Fibroblast of pulmonary artery (primary cell): ENCODE data around the gene CCDC192.

Source experiments
- DNase-seq: peaks from one replicate; pipeline ENCODE4 v3.0.0-alpha.2; 2010; ENCODE audit warnings: low read depth
- H3K4me3 ChIP-seq: replicated peaks from 2 replicates; pipeline ENCODE4 v1.5.1; 2011; ENCODE audit warnings: low read depth, mild to moderate bottlenecking, control low read depth, low read length, moderate library complexity
- TF ChIP-seq, protein P1 (sequence below): IDR thresholded peaks from 2 replicates; pipeline ENCODE4 v1.5.1; 2011; ENCODE audit warnings: mild to moderate bottlenecking, control low read depth, low read length, inconsistent platforms; ENCODE audit errors: missing control alignments

CCDC192 gene

DNA sequence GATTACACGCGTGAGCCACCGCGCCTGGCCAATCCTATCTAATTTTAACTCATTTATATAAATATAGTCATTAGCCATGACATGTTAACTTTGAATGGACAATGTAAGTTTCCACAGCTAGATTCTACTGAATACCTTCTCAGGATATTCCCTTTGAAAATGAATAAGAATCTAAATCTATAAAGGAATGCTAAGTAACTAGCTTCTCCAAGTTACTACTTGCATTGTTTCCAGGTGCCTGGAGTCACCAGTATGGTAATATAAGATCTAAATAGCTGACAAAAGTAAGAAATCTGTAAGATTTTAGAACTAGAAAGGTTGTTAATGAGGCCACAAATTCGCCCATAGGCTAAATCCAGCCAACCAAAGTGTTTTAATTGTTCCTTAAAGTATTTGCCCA, 191.3 kb downstream of the CCDC192 start:
- no peak for DNase-seq
- H3K4me3 ChIP-seq: no peak overlapping the region
- TF ChIP-seq, protein P1, sequence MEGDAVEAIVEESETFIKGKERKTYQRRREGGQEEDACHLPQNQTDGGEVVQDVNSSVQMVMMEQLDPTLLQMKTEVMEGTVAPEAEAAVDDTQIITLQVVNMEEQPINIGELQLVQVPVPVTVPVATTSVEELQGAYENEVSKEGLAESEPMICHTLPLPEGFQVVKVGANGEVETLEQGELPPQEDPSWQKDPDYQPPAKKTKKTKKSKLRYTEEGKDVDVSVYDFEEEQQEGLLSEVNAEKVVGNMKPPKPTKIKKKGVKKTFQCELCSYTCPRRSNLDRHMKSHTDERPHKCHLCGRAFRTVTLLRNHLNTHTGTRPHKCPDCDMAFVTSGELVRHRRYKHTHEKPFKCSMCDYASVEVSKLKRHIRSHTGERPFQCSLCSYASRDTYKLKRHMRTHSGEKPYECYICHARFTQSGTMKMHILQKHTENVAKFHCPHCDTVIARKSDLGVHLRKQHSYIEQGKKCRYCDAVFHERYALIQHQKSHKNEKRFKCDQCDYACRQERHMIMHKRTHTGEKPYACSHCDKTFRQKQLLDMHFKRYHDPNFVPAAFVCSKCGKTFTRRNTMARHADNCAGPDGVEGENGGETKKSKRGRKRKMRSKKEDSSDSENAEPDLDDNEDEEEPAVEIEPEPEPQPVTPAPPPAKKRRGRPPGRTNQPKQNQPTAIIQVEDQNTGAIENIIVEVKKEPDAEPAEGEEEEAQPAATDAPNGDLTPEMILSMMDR: no peak

DNA sequence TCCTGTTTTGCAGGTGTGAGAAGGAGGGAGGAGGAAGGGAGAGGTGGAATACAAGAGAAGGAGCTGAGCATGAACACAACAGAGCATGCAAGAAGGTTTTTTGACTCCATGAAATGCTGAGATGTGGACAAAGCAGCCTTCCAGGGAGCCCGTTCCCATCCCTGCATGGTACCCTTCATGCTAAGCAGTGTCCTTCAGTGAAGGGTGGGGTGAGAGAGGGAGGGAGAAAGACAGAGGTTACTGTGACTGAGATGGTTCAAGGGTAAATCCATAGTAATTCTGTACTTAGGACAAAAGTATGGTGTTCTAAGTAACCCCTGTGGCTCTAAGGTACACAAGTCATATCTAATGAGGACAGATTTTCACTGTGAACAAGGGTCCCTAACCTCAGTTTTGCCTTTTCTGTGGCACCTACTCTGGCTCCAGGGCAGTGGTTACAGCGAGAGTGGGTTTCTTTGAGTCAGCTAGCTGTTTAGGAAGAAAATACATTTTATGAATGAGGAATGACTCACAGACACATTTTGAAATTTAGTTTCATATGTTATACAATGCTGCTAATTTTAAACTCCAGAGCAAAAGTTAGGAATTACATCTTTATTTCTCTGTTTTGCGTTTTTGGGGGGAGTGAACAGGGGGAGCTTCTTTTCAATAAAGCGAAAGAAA, 195.5 kb downstream of the CCDC192 start:
- TF ChIP-seq, protein P1: no peak
- H3K4me3 ChIP-seq: no peak overlapping the region
- peak; percentile 37 for DNase-seq

DNA sequence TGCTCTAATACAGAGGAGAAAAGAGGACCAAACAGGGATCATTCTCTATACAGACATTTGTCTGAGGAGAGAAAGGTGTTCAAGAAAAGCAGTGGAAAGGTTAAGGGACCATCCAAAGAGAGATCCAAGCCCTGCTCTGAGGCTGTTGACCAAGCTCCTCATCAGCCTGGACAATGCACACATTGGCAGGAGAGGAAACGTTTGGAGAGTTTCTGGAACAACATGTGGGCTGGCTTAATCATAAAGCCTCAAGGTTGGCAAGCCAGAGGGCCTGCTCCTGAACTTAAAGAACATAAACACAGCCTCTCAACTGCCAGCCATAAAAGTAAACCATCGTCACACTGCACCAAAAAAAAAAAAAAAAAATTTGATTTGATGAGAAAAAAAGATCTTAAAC, 196.0 kb downstream of the CCDC192 start:
- DNase-seq: peak; percentile 25
- no peak overlapping the region for H3K4me3 ChIP-seq
- TF ChIP-seq, protein P1: no peak

DNA sequence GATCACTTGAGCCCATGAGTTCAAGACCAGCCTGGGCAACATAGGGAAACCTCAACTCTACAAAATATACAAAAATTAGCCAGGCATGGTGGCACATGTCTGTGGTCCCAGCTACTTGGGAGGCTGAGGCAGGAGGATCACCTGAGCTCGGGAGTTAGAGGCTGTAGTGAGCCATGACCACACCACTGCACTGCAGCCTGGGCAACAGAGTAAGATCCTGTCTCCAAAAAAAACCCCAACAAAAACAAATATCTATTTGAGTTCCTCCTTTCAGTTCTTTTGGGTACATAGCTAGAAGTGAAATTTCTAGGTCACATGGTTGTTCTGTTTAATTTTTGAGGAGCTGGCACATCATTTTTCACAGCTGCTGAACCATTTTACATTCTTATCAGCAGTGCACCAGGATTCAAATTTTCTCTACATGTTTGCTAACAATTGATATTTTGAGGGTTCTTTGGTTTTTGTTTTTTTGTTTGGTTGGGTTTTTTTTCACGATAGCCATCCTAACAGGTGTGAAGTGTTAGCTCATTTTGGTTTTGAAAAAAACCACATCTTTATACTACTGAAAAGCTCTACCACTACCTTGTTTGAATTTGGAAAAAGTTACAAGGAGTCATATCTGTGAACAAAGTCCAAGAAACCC, 203.5 kb downstream of the CCDC192 start:
- no peak overlapping the region for H3K4me3 ChIP-seq
- no peak for DNase-seq
- TF ChIP-seq, protein P1: no peak

DNA sequence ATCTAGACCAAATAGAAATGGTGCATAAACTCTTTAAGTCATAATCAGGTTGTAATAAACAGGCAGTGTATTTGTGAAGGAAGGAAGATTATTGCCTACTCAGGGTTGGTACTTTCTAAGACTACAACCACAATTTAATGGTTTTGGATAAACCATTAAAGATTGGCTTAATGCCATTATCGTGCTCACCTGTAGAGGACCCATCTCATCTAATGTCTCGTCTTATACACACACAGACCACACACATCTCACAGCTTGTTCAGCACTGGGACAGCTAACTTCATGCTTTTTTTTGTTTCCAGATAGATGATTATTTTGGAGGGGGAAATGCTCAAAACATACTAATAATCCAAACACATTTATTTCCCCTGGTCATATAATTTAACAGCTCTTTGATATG, 204.7 kb downstream of the CCDC192 start:
- no peak overlapping the region for H3K4me3 ChIP-seq
- TF ChIP-seq, protein P1: no peak
- no peak for DNase-seq

DNA sequence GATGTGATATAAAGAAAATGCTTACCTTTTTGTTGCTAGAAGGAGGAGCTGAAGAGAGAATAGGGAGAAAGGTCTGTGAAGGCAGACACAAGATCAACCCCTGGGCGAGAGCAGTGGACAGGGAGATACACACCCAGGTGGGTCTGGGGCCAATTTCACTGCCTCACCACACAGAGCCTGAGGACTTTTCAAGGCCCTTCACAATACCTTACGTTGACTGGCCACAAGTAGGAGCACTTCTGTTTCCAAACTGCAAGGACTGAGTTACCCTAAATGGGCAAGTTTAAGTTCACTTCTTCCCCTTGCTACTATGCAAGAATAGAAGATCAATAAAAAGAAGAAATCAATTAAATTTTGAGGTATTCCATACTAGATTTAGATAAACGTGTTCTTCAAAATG, 205.9 kb downstream of the CCDC192 start:
- TF ChIP-seq, protein P1: peak; percentile 81
- no peak overlapping the region for H3K4me3 ChIP-seq
- DNase-seq: peak; percentile 75

DNA sequence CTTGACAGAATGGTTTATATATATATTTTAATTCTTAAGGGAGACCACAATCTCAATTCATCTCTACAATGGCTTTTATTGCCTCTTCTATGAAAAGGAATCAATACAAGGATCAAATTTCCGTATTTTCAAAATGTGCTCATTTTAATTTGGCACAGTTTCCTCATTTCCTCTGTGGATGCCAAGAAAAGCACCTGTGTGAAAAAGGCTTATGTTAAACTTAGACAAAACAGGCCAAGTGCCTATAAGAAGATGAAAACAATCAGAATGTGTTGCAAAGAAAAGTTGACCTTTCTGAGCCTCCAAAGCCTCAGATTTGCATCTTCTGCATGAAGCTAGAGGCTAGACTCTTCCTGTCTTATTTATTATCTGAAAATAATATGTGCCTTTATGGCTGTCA, 206.6 kb downstream of the CCDC192 start:
- H3K4me3 ChIP-seq: no peak overlapping the region
- no peak for DNase-seq
- TF ChIP-seq, protein P1: no peak
